GM03348 (cell line): Measurements from ENCODE around the gene RNF207.

ENCODE experiments used
- DNase-seq: peaks from one replicate; pipeline ENCODE4 v3.0.0; 2012; ENCODE audit warnings: low spot score

Gene RNF207

GRCh38 chr1:6269720-6270400, 63.9 kb downstream of the RNF207 start:
- no peak for DNase-seq

- DNase-seq = no peak
Measured at GRCh38 chr1:6270401-6270800, 64.5 kb downstream of the RNF207 start.
